K562 (cell line): ENCODE results near the gene PCK1. TPM values are rescaled to one million over a fixed set of nuclear protein-coding genes. Genes with fewer than 3 reads are reported as not detected.

ENCODE experiments used
- CBFA2T2 ChIP-seq: fragments of 450-650 bp; conservative IDR thresholded peaks from 2 replicates; pipeline ENCODE4 v1.6.1; 2017; ENCODE audit warnings: mild to moderate bottlenecking
- CREB1 ChIP-seq, 2 experiments: sonication (generic) in 1 of 2; formaldehyde crosslinking in 1 of 2; IDR thresholded peaks; 2 replicates each; pipeline versions ENCODE4 v1.6.1 to v1.8.0; 2012 to 2022; ENCODE audit warnings: inconsistent platforms in 1 of 2, mild to moderate bottlenecking in 1 of 2, missing genetic modification reagents in 1 of 2, moderate library complexity in 1 of 2
- KAT2B ChIP-seq: IDR thresholded peaks from one replicate; pipeline ENCODE4 v1.6.1; 2012; ENCODE audit warnings: low read depth, mild to moderate bottlenecking, control low read depth, inconsistent platforms, low read length, moderate library complexity
- MCM5 ChIP-seq: fragments of 450-650 bp; IDR thresholded peaks from 2 replicates; pipeline ENCODE4 v1.6.1; 2016; ENCODE audit warnings: low read depth
- MXI1 ChIP-seq: IDR thresholded peaks from 2 replicates; pipeline ENCODE4 v1.6.1; 2011; ENCODE audit warnings: low read depth, mild to moderate bottlenecking, improper control_type of control experiment, low read length
- NEUROD1 ChIP-seq: fragments of 150-350 bp; IDR thresholded peaks from 2 replicates; pipeline ENCODE4 v1.6.1; 2014; ENCODE audit warnings: borderline replicate concordance, low read length, low read depth; ENCODE audit not compliant: partially characterized antibody
- POLR2A ChIP-seq: fragments of 450-650 bp; conservative IDR thresholded peaks from 2 replicates; pipeline ENCODE4 v1.6.1; 2016
- SRSF3 ChIP-seq: fragments of 200-400 bp; formaldehyde crosslinking; IDR thresholded peaks from 2 replicates; pipeline ENCODE4 v1.6.1; 2016; ENCODE audit warnings: mild to moderate bottlenecking, low read length, moderate library complexity; ENCODE audit not compliant: insufficient read depth
- ZBTB7A ChIP-seq: IDR thresholded peaks from 2 replicates; pipeline ENCODE4 v1.6.1; 2011; ENCODE audit warnings: low read depth, mild to moderate bottlenecking, low read length, moderate library complexity, borderline replicate concordance; ENCODE audit not compliant: control insufficient read depth
- ZNF316 ChIP-seq: fragments of 450-650 bp; IDR thresholded peaks from 2 replicates; pipeline ENCODE4 v1.6.1; 2016
- ZNF696 ChIP-seq: fragments of 250-450 bp; sonication (Bioruptor Pico); conservative IDR thresholded peaks from 2 replicates; pipeline ENCODE4 v1.4.0; 2020; ENCODE audit warnings: mild to moderate bottlenecking, moderate library complexity
- ZNF740 ChIP-seq, 3 experiments: fragments of 200-800 bp in 1 of 3; sonication (Bioruptor generic) in 1 of 3; sonication (generic) in 1 of 3; formaldehyde crosslinking in 1 of 3; IDR thresholded peaks; 2 replicates each; pipeline versions ENCODE4 v1.6.1 to v1.8.0; 2016 to 2022; ENCODE audit warnings: mild to moderate bottlenecking in 2 of 3, missing compliant biosample characterization in 2 of 3, missing genetic modification characterization in 2 of 3, missing genetic modification reagents in 1 of 3
- polyA plus RNA-seq, 8 experiments: library from polyadenylated mRNA; depleted of rRNA in 4 of 8; stranded (reverse) in 5 of 8; unstranded in 3 of 8; fragments of >200 nt; fragmentation: Nextera tagmentation in 2 of 8; fragmentation: Illumina TruSeq in 1 of 8; extraction: Ambion mirVana in 2 of 8; extraction: Trizol in 1 of 8; gene quantifications; 2 replicates each; pipeline versions ENCODE4 v1.2.1 to v1.2.3, GENCODE V29; 2011 to 2014; ENCODE audit warnings: inconsistent platforms in 1 of 8, missing spikeins in 1 of 8
- total RNA-seq, 7 experiments: library from RNA; depleted of rRNA in 6 of 7; stranded (reverse); fragments of >200 nt in 6 of 7; fragmentation: Illumina TruSeq in 2 of 7; extraction: Trizol in 2 of 7; gene quantifications; 2 replicates each; pipeline versions ENCODE4 v1.2.1 to v1.2.3, GENCODE V29; 2011 to 2021; ENCODE audit warnings: low replicate concordance in 1 of 7
- TF ChIP-seq, protein P1 (sequence below), 2 experiments: fragments of 200-800 bp in 1 of 2; sonication (Bioruptor generic) in 1 of 2; sonication (generic) in 1 of 2; formaldehyde crosslinking in 1 of 2; IDR thresholded peaks in 1 of 2; conservative IDR thresholded peaks in 1 of 2; 2 replicates each; pipeline versions ENCODE4 v1.5.0 to v1.6.1; 2016 to 2020; ENCODE audit warnings: missing compliant biosample characterization in 1 of 2, missing genetic modification characterization in 1 of 2, missing genetic modification reagents in 1 of 2
- TF ChIP-seq, protein P2 (sequence below), 2 experiments: fragments of 150-350 bp in 1 of 2; IDR thresholded peaks; 2 replicates each; pipeline ENCODE4 v1.6.1; 2012 to 2016; ENCODE audit warnings: low read depth in 2 of 2, low read length in 2 of 2, mild to moderate bottlenecking in 1 of 2, moderate library complexity in 1 of 2

Gene PCK1
- total and polyA plus RNA-seq, 9 of the 15 experiments (the other 6 are each of a cell fraction or from before 2014, with no cell fraction given), result 0.05 to 0.73 (median 0.15) TPM

- no peak for TF ChIP-seq MXI1
- no peak for TF ChIP-seq MCM5
- TF ChIP-seq ZBTB7A, result peak; percentile 85
- peak; percentile 45 for TF ChIP-seq NEUROD1
- TF ChIP-seq SRSF3, result no peak
- TF ChIP-seq ZNF740 (CRISPR knock-in tag; IDR thresholded peaks at IDR 0.05), result 0 out of 2 replicates have a peak, but pooled peaks have one; percentile 19
- TF ChIP-seq ZNF740 (tag; IDR thresholded peaks at IDR 0.05), result peak in 1 of 2 experiments; percentile 76; a peak in 2 of 4 replicates
- no peak for TF ChIP-seq ZNF696 (CRISPR knock-in tag)
- TF ChIP-seq CBFA2T2, result peak; percentile 76
- TF ChIP-seq, protein P1, sequence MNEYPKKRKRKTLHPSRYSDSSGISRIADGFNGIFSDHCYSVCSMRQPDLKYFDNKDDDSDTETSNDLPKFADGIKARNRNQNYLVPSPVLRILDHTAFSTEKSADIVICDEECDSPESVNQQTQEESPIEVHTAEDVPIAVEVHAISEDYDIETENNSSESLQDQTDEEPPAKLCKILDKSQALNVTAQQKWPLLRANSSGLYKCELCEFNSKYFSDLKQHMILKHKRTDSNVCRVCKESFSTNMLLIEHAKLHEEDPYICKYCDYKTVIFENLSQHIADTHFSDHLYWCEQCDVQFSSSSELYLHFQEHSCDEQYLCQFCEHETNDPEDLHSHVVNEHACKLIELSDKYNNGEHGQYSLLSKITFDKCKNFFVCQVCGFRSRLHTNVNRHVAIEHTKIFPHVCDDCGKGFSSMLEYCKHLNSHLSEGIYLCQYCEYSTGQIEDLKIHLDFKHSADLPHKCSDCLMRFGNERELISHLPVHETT (CRISPR knock-in tag; conservative IDR thresholded peaks at IDR 0.05 in 1 of 2, IDR thresholded peaks at IDR 0.05 in 1 of 2), result 0 out of 4 replicates have a peak, but pooled peaks of 1 of the 2 experiments have one; percentile 15
- no peak for TF ChIP-seq POLR2A
- no peak for TF ChIP-seq CREB1 (IDR thresholded peaks at IDR 0.05)
- no peak for TF ChIP-seq CREB1 (CRISPR knock-in tag; IDR thresholded peaks at IDR 0.05)
- TF ChIP-seq KAT2B, result peak; percentile 88
- TF ChIP-seq ZNF316, result no peak
- TF ChIP-seq, protein P2, sequence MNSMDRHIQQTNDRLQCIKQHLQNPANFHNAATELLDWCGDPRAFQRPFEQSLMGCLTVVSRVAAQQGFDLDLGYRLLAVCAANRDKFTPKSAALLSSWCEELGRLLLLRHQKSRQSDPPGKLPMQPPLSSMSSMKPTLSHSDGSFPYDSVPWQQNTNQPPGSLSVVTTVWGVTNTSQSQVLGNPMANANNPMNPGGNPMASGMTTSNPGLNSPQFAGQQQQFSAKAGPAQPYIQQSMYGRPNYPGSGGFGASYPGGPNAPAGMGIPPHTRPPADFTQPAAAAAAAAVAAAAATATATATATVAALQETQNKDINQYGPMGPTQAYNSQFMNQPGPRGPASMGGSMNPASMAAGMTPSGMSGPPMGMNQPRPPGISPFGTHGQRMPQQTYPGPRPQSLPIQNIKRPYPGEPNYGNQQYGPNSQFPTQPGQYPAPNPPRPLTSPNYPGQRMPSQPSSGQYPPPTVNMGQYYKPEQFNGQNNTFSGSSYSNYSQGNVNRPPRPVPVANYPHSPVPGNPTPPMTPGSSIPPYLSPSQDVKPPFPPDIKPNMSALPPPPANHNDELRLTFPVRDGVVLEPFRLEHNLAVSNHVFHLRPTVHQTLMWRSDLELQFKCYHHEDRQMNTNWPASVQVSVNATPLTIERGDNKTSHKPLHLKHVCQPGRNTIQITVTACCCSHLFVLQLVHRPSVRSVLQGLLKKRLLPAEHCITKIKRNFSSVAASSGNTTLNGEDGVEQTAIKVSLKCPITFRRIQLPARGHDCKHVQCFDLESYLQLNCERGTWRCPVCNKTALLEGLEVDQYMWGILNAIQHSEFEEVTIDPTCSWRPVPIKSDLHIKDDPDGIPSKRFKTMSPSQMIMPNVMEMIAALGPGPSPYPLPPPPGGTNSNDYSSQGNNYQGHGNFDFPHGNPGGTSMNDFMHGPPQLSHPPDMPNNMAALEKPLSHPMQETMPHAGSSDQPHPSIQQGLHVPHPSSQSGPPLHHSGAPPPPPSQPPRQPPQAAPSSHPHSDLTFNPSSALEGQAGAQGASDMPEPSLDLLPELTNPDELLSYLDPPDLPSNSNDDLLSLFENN (IDR thresholded peaks at IDR 0.05; ENCODE audit: low read depth in 2 of 2, low read length in 2 of 2), result peak in 1 of 2 experiments; percentile 21; a peak in 1 of 4 replicates
- TF ChIP-seq, all 486 proteins: peak for 37
These were observed 34.6 kb upstream of the PCK1 start (continued) for GRCh38 chr20:57526087-57526884.
